ENCODE measurements around the gene CD46. TPM values are rescaled to one million over a fixed set of nuclear protein-coding genes. Genes with fewer than 3 reads are reported as not detected.
A peak's percentile ranks its signal among the peaks of the same experiment; 100 is the strongest.
"Not testable (repeated sequence)": the region's sequence is repeated elsewhere in the genome, so short reads cannot be mapped to it uniquely, and the experiment has no call there.

The CD46 gene
- polyA plus RNA-seq, 4 donors: 300 to 374 (median 353) TPM

- no peak for DNase-seq (ENCODE audit: low read depth in 4 of 4, low spot score in 3 of 4)
Observed at GRCh38 chr1:207750631-207751305, 1.1 kb upstream of the CD46 start.

- DNase-seq (ENCODE audit: low read depth in 4 of 4, low spot score in 3 of 4): not testable (repeated sequence)
Observed at GRCh38 chr1:207751463-207751789, 428 bp upstream of the CD46 start.

GRCh38 chr1:207752456-207752998, 673 bp downstream of the CD46 start:
- peak in 2 of 4 donors; percentile 15 to 26 for DNase-seq (ENCODE audit: low read depth in 4 of 4, low spot score in 3 of 4)

GRCh38 chr1:207753611-207754010, 1.8 kb downstream of the CD46 start:
- no peak for DNase-seq (ENCODE audit: low read depth in 4 of 4, low spot score in 3 of 4)

- DNase-seq (ENCODE audit: low read depth in 4 of 4, low spot score in 3 of 4): no peak
Observed at GRCh38 chr1:207754011-207754410, 2.2 kb downstream of the CD46 start.

- DNase-seq (ENCODE audit: low read depth in 4 of 4, low spot score in 3 of 4): no peak
Observed at GRCh38 chr1:207754974-207755700, 3.3 kb downstream of the CD46 start.

- no peak for DNase-seq (ENCODE audit: low read depth in 4 of 4, low spot score in 3 of 4)
Observed at GRCh38 chr1:207755846-207756693, 4.2 kb downstream of the CD46 start.

- DNase-seq (ENCODE audit: low read depth in 4 of 4, low spot score in 3 of 4): no peak
Observed at GRCh38 chr1:207762622-207763021, 10.8 kb downstream of the CD46 start.

- no peak for DNase-seq (ENCODE audit: low read depth in 4 of 4, low spot score in 3 of 4)
Observed at GRCh38 chr1:207763091-207763490, 11.2 kb downstream of the CD46 start.

- no peak for DNase-seq (ENCODE audit: low read depth in 4 of 4, low spot score in 3 of 4)
Observed at GRCh38 chr1:207763972-207764371, 12.1 kb downstream of the CD46 start.

- DNase-seq (ENCODE audit: low read depth in 4 of 4, low spot score in 3 of 4): no peak
Observed at GRCh38 chr1:207766569-207766968, 14.7 kb downstream of the CD46 start.

GRCh38 chr1:207770514-207770913, 18.7 kb downstream of the CD46 start:
- not testable (repeated sequence) for DNase-seq (ENCODE audit: low read depth in 4 of 4, low spot score in 3 of 4)

- DNase-seq (ENCODE audit: low read depth in 4 of 4, low spot score in 3 of 4): not testable (repeated sequence)
Observed at GRCh38 chr1:207776045-207776444, 24.2 kb downstream of the CD46 start.

GRCh38 chr1:207777412-207777811, 25.6 kb downstream of the CD46 start:
- DNase-seq (ENCODE audit: low read depth in 4 of 4, low spot score in 3 of 4): not testable (repeated sequence)

GRCh38 chr1:207779008-207779407, 27.2 kb downstream of the CD46 start:
- no peak for DNase-seq (ENCODE audit: low read depth in 4 of 4, low spot score in 3 of 4)

- DNase-seq (ENCODE audit: low read depth in 4 of 4, low spot score in 3 of 4): no peak
Observed at GRCh38 chr1:207781312-207781711, 29.5 kb downstream of the CD46 start.

- DNase-seq (ENCODE audit: low read depth in 4 of 4, low spot score in 3 of 4): no peak
Observed at GRCh38 chr1:207787776-207788175, 35.9 kb downstream of the CD46 start.

GRCh38 chr1:207789386-207789785, 37.5 kb downstream of the CD46 start:
- no peak for DNase-seq (ENCODE audit: low read depth in 4 of 4, low spot score in 3 of 4)

GRCh38 chr1:207789792-207790787, 38.2 kb downstream of the CD46 start:
- DNase-seq (ENCODE audit: low read depth in 4 of 4, low spot score in 3 of 4): no peak

- no peak for DNase-seq (ENCODE audit: low read depth in 4 of 4, low spot score in 3 of 4)
Observed at GRCh38 chr1:207791290-207791689, 39.4 kb downstream of the CD46 start.

All from right renal pelvis (tissue), 4 donors.